Measurements from ENCODE around the gene NBPF3.

DNA sequence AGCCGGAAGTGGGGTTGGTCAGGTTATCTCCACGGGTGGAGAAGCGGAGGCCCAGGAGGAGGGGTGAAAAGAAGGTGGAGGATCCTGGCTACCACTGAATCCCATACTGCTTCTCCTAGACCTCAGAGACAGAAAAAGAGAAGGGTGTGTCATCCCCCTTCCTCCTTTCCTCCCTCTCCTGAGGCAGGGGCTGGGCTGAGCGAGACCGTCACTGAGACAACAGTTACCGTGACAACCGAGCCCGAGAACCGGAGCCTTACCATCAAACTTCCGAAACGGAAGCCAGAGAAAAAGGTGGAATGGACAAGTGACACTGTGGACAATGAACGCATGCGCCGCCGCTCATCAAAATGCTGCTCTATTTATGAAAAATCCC, 42.1 kb upstream of the NBPF3 start:
- TF ChIP-seq EZH2 (IDR thresholded peaks at IDR 0.05) (no peak), POLR2AphosphoS5 (IDR thresholded peaks at IDR 0.05; ENCODE audit: borderline replicate concordance, low read depth, low read length) (no peak), FOXP2 (optimal IDR thresholded peaks at IDR 0.05; ENCODE audit: control extremely low read depth, extremely low read length, insufficient read depth) (no peak)

All from SK-N-MC (cell line).